HCT116 (cell line): ENCODE measurements around the gene ARHGAP8.

Experiments
- CTCF ChIP-seq, 3 experiments: fragments of 200-600 bp in 1 of 3; sonication (generic) in 1 of 3; IDR thresholded peaks in 2 of 3; conservative IDR thresholded peaks in 1 of 3; 2 replicates each; pipeline ENCODE4 v1.5.1; 2012 to 2017; ENCODE audit warnings: low read depth in 2 of 3, low read length in 2 of 3, antibody characterized with exemption in 1 of 3, borderline replicate concordance in 1 of 3, control low read depth in 1 of 3, mild to moderate bottlenecking in 1 of 3, mixed read lengths in 1 of 3, mixed run types in 1 of 3, moderate library complexity in 1 of 3; ENCODE audit not compliant: insufficient read depth in 1 of 3
- POLR2A ChIP-seq: IDR thresholded peaks from 2 replicates; pipeline ENCODE4 v1.7.0; 2011; ENCODE audit warnings: borderline replicate concordance; ENCODE audit not compliant: insufficient read depth, insufficient read length; ENCODE audit errors: extremely low read depth
- SP1 ChIP-seq: IDR thresholded peaks from 2 replicates; pipeline ENCODE4 v1.6.1; 2012; ENCODE audit warnings: low read depth
- TCF7L2 ChIP-seq: IDR thresholded peaks from 2 replicates; pipeline ENCODE4 v1.7.0; 2011; ENCODE audit warnings: borderline replicate concordance, inconsistent platforms; ENCODE audit not compliant: insufficient read depth, insufficient read length; ENCODE audit errors: extremely low read depth

GRCh38 chr22:44707752-44708151 is 44.6 kb upstream of the ARHGAP8 start:
- no peak for TF ChIP-seq CTCF (IDR thresholded peaks at IDR 0.05 in 2 of 3, conservative IDR thresholded peaks at IDR 0.05 in 1 of 3; ENCODE audit: borderline replicate concordance in 1 of 3, insufficient read depth in 1 of 3, low read depth in 2 of 3, low read length in 2 of 3)
- TF ChIP-seq TCF7L2: no peak
- no peak for TF ChIP-seq SP1
- TF ChIP-seq POLR2A: no peak
